T-helper 2 cell treated with Interferon-gamma antibody and Interleukin-4, amounts not matched to agents 100 ng/mL and 5 ng/mL, for 36 hours (primary cell): Measurements from ENCODE around the gene TST. TPM values are rescaled to one million over a fixed set of nuclear protein-coding genes. Genes with fewer than 3 reads are reported as not detected.

Source experiments
- intact Hi-C: fragments of 100-400 bp; cut with micrococcal nuclease; formaldehyde crosslinking; loops from one replicate; pipeline ENCODE4 v1.15.1; 2023
- total RNA-seq: library from RNA; stranded (reverse); gene quantifications from 2 replicates; pipeline ENCODE4 v1.2.3, GENCODE V29; 2022

Gene TST
- 7.2 and 7.5 TPM in 2 replicates for total RNA-seq

DNA sequence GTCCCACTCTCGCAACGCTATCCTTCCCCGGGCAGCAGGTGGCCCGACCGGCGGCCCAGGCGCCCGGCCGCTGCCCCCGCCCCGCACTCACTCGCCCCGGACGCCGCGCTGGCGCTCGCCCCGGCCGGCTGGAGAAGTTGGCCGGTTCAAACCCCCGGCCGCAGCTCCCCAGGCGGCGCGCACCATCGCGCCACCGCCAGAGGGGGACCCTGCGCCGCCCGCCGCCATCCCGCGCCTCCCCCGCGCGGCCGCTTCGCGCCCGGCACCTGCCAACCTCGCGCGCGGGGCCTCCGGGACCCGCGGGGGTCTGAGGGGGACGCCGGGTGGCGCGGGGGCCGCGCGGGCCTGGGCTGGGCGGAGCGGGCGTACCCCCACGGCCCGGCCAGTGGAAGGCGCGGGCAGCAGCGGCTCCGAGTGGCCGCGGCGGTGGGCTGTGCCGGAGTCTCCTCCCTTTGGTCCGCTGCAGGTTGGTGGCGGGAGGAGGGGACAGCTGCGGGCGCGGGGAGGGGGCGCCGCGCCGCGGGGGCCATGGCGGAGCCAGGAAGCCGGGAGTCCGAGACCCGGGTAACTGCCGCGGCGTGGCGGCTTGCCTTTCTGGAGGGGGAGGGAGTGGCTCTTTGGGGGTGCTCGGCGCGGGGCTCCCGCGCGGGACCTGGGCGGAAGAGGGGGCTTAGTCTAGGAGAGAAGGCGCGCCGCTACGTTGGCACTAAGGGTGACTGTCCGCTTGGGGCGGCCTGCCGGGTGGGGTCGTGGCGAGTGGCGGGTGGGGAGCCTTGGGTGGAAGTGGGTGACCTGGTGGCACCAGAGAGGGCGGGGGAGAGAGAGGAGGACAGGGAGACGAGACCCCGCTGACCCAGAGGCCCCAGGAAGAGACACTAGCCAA lies at the start of gene TST, which contains the start of gene MPST:
Gene TST, minus strand, starts transcription at position 139 of the 883 bp plus-strand sequence. CDS start 715 bp downstream, outside the sequence.
Gene MPST, plus strand, starts transcription at position 434 of the 883 bp plus-strand sequence. Its CDS starts 95 bp downstream, at position 529.
- intact Hi-C loops = no loop called here

DNA sequence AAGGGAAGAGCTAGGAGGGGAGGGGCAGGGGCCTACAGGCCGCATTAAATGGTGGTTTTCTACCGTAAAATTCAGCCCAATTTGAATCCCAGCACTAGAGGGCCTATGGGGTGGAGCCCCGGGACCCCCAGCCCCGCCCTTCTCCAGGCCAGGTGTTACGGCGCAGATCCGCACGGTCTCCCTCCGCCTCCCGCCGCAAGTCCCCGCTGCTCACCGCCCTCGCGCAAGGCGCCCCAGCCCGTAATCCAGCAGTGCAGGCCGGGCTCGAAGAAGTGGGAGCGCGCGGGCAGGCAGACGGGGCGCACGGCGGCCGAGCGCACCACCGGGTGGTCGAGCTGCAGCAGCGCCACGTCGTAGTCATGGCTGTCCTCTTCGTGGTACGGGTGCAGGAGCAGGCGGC lies 49.6 kb upstream of the TST start:
- intact Hi-C loops = no loop called here

DNA sequence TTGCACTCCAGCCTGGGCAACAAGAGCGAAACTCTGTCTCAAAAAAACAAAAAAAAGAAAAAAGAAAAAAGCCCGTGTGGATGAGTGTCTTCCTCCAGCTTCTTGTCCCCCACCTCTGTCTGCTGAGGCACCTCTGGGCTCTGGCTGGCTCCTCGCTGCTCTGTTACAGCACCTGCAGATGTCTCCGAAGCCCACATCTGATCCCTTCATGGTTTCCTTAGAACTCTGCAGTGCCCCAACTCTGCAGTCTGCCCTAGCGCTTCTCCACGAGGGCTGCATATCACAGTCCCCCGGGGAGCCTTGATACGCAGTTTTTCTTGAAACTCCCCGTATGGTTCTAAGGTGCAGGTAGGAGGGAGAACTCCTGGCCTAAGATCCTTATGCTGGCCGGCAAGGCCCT lies 48.2 kb upstream of the TST start:
- intact Hi-C loops = no loop called here

DNA sequence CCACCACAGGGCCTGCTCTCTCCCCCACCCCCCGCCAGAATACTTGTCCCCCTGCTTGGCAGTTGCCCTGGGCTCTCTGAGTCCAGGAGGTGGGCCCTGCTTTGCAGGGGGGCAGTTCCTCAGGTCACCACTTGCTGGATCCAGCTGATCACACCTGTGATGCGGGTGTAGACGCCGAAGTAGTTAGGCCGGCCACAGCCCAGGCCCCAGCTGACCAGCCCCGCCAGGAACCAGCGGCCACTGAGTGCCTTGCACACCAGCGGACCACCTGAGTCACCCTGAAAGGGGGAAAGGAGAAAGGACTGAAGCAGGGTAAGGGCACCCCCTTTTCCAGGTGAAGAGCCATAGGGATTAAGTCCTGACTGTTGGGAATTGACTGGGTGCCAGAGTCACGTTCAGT lies 46.7 kb upstream of the TST start:
- intact Hi-C loops = no loop called here

DNA sequence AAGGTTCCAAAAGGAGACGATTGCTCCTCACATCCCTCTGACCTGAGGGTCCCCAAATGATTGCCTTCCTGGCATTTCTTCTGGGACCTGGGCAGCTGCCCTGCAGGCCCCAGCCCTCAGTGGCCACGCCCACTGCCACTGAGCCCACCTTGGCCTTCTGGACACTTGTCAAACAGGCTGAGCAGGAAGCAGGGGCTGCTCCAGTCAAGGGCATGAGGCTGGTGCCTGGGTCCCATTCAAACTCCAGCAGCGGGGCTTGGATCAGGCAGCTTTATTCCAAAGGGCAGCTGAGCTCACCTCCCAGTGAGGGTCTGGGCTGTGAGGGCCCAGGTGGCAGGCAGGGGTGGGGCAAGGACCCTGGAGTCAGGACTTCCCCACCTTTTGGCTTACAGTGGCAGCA lies 45.9 kb upstream of the TST start:
- intact Hi-C loops = no loop called here

DNA sequence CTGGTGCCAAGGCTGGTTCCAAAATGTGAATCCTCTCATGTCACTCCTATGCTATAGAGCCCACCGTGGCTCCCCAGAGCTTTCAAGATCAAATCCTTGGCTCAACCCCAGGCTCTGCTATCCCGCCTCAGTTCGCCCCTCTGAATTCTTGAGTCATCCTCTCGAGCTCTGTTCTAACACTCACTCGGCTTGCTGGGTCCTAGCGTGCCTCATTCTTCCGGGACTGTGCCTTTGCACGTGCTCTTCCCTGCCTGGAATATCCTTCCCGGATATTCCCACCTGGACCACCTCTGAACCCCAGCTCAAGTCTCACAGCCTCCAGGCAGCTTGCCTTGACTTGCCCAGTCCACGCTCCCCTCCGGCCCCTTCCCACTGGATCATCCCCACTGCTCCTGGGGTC lies 45.3 kb upstream of the TST start:
- intact Hi-C loops = no loop called here

DNA sequence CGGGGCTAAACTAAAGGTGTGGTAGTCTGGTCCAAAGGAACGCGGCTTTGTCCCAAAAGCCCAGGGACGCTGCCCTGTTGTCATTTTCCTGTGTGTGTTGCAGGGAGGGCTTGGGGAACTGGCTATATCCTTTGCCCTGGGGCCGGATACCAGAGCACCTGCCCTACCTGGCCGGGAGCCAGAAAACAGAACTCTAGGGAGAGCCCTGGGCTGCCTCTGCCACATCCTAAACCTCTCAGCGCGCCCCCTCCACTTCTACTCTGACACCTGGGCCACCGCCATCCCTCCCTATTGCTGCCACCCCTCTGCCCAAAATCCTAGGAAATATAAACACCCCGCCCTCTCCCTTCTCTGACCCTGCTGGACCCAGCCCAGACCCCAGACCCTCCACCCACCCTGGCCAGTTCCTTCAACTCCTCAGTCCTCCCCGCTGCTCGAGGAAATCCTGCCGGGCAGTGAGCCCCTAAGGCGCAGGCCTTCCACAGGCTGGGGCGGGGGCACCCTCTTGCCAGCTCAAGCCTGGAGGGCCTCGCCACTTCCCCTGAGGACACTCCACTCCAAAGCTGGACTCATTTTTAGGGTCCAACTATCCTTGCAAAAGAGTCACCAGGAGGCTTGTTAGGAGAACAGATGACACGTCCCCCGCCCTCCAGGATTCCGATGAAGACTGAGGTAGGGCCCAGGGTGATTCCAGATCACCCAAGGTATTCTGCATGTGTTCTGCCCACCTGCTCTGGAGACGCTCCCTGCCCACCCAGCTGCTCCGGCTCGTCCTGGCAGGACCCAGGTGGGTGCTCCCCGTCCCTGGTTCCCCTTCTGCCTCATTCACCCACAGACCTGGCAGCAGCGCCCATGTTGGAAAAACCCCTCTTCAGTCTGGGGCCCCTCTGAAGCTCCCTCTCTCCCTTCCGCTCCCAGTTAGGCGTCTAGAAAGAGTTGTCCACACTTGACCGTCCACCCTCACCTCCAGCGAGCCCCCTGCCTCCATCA lies 44.5 kb upstream of the TST start:
- intact Hi-C loops = no loop called here

DNA sequence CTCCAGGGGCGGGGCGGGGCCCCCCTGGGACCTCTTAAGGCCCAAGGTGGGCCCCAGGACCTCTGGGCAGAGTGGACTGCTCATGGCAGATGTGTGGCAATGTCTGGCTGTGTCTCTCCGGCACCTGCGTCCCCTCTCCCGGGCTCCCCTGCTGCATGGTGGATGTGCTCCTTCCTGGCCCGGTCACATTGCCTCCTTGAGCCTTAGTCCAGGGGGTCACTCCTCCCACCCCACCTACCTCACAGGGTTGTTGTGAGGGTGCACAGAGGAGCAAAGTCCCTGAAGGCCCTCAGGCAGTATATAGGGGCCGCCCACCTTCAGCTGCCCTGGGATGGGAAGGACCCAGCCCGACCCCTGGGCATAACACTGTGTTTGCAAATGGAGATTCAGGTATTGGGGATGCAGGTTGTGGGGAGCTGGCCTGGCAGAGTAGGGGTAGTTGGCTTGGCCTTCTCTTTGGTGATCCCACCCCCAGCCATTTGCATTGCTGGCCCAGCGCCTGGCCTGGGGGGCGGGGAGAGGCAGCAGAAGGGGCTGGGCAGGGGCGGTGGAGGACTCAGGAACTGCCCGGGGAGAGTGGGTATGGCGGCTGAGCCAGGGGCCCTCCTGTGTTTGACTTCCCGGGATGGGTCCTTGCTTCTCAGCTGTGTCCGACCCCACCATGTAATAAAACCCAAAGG lies 43.6 kb upstream of the TST start:
- intact Hi-C loops = no loop called here

DNA sequence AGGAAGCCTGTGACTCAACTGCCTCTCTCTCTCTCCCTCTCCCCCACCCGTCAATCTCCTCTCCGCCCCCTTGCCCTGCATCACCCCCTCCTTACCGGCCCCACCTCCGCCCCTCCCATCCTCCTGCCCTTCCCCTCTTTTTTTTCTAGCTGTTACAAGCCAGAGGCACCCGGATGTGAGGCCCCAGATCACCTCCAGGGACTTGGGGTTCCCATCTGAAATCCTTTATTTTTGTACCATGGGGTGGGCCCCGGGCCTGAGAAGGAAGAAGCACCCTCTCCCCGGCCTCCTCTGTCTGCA lies 43.1 kb upstream of the TST start:
- intact Hi-C loops = no loop called here

DNA sequence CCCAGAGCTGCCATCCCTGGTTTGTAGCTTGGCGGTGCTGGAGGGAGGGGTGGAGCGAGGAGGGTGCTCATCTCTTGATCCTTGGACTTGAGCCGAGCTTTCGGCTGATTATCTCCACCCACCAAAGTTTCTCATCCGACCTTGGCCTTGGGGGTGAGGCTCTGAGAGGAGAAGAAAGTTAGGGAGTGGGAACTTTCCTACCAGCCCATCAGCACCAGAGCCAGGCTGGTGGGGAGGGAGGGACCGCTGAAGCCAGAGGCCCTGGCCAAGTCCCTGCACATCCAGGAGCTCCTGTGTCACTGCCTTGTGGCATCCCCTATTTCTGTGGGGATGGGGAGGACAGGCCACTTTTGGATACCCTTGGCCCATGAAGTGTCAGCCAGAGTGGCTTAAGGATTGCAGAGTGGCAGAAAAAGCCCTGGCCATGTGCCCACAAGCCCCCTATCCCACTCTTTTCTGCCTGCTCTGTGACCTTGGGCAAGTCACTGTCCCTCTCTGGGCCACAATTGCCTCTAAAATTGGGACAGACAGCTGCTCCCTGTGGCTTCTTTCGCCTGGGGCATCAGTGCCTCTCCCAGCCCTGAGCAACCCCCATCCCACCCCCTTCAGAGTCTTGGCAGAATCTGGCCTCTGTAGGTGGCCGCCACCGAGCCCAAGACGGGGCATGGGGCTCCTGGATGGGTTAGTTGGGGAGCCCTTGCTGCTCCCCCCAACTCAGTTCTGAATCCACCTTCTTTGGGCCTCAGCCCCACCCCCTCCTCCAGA lies 42.5 kb upstream of the TST start:
- intact Hi-C loops = no loop called here

DNA sequence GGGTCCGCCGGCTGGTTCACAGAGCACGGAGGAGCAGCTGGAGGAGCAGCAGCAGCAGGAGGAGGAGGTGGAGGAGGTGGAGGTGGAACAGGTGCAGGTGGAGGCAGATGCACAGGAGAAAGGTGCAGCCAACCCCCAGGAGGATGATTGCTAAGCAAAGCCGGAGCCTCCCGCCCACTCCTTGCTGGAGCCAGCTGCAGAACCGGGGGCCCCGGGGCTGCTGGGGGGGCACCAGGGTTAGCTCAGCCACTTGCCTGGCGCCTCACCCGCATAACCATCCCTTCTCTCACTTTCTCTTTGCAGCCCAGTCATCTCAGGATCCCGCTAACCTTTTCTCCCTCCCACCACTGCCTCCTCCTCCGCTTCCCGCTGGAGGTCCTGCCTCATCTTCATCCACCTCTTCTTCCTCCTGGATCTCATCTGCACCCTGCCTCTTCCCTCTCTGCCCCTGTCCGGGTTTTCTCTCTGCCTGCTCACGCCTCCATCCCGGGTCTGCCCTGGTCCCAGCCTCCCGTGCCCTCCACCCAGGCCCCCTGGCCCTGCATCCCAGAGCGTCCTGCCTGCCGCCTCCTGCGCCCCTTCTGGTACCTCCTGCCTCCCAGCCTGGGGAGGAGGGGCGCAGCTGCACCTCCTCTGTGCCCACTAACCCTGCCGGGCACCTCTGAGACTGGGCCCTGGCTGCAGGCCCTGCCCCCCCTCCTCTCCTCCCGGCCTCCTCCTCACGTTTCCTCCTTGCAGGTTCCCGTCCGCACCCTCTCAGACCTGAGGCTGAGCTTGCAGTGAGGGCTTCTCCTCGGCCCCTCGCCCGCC lies 41.8 kb upstream of the TST start:
- intact Hi-C loops = no loop called here

DNA sequence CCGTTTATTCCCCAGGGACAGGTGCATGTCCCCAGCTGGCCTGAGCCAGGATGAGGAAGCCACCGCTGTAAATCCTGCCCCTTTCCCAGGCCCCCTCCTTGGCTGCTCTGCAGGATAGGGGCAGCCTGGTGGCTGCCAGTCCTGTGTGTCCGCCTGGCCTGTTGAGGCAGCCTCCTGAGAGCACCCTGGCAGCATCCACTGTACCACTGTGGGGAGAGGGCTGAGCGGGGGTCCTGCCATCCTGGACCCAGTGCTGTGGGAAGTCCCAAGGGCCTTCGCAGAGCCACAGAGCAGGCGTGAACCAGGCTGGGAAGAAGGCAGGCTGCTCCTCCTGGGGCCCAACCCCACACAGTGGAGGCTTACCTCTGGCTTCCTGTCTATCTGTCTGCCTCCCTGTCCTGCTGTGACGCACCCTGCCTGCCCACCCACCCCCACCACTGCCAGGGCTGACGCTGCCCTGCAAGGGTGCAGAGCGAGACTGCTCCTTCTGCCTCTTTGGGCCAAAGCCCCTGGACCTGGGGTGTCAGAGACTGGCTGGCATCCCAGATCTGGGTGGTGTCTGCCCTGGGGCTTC lies 40.7 kb upstream of the TST start:
- intact Hi-C loops = no loop called here

DNA sequence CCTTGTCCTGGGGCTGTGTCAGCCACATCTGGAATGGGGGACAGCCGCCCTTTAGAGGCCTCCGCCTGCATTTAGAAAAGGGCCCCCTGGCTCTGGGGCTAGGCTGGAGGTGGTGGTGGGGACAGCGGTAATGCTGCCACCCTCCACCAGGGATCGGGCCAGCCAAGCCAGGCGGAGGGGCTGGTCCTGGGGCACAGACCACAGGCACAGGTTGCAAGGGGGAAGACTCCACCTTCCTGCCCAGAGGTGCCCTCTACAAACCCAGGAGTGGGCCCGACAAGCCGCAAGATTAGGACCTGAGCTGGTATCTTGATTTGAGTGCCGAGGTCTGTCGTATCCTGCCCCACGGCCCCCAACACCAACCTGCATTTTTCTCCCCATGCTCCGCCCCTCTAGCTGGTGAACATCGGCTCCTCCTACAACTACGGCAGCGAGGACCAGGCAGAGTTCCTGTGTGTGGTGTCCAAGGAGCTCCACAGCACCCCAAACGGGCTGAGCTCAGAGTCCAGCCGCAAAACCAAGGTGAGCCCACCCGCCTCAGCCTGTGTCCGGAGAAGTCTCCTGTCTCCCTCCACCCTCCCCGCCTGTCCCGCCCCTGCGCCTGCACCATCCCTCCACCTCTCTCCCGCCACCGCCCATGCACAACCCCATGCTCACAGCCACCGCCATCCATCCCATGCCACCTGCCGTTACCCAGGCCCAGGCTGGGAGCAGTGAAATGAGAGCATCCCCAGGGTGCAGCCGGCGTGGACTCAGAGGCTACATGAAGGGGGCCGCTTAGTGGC lies 39.9 kb upstream of the TST start:
- intact Hi-C loops = no loop called here

DNA sequence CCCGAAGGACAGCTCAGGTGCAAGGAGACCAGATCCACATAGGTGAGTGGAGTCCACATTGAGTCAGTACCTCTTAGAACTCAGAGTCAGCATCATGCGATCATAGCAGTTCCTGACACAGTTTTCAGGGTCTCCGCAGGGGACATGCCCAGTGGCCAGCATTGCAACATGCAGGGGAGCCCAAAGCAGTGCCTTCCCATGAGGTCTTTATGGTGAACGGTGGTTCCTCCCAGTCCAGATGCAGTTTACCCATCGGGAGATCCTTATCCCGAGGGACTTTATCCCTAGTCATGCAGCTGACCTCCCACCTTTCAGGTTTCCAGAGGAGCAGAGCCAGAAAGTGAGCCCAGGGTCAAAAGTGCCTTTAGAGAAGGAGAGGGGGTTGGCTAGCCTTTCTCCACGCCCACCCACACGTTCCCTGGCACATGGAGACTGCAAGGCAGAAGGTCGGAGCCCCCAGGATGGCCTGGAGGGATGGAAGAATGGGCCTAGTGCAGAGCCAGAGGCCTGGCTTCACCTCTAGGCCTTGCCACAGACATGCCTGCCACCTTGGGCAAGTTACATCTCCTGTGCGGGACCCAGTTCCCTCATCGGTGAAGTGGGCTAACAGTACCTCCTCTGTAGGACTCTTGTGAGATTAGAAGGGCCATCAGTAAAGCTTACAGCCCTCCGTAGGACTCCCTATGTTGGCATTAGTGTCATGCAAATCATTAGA lies 38.7 kb upstream of the TST start:
- intact Hi-C loops = no loop called here

DNA sequence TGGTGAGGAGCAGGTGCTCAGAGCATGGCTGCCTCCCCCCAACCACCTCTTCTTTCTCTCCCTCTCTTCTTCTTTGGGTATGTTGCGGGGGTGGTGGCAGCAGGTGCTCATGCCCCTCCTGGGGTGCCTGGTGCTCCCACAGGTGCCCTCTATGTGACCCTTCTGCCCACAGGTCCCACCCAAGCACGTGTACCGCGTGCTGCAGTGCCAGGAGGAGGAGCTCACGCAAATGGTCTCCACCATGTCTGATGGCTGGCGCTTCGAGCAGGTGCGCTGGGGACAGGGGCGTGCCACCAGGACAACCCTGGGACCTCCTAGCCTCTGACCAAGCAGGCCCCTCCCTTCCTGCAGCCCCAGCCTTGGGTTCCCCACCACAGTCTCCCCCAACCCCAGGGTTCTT lies 38.0 kb upstream of the TST start:
- intact Hi-C loops = no loop called here

DNA sequence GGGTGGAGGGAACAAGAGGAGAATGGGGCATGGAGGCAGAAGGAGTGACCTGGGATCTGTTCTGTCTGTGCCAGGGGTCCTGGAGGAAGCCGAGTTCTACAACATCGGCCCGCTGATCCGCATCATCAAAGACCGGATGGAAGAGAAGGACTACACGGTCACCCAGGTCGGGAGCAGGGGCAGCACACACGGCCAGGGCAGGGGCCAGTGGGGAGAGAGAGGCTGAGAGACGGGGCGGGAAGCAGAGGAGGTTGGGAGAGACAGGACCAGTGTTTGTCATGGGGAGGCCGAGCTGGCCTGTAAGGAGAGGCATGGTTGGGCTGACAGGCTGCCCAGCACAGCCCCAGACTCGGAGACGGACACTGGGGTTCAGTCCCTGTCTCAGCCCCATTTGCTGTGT lies 37.0 kb upstream of the TST start:
- intact Hi-C loops = no loop called here

DNA sequence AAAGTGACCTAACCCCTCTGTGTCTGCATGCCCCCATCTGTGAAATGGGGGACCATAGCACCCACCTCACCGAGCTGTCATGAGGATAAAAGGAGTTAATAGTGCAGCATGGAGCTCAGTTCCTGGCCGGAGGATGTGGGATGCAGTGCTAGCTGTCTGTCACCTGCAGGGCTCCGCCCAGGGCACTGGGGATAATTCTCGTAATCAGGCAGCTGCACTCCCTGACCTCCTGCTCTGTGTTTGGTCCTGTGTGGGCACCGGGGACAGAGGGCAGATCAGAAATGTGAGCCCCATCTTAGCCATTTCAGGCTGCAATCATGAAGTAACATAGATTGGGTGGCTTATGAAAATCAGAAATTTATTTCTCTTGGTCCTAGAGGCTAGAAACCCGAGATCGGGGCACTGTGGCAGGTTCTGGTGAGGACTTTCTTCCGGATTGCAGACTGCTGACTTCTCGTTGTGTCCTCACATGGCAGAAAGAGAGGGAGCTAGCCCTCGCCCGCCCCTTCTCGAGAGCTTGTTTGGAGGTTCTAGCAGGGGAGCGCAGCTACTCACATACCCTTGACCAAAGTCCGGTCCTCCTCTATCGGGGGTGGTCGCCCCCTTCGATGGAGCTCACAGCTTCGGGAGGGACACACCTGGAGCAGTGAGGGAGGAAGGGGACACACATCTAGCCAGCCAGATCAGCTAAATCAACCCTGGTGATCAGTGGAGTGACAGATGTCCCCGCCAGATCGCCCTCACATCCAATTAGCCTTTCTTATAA lies 35.5 kb upstream of the TST start:
- intact Hi-C loops = no loop called here

DNA sequence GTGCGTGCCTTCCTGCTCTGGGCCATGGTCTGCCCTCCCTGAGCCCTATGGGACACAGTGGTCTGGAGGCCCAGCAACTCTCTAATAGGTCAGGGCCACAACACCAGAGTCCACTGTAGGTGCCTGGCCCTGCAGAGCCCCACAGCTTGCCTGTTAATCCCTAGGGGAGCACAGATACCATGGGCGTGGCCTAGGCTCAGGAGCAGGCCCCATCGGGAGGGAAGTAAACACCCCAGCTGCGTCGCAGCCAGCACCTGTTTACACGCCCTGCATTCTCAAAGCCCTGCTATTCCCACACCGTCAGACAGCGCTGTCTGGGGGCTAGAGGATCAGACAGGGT lies 34.8 kb upstream of the TST start:
- intact Hi-C loops = no loop called here
